SW480 (cell line): ENCODE results near the gene MPPED1.

Experiments
- DNase-seq: peaks from one replicate; pipeline ENCODE4 v3.0.0-alpha.2; 2016; ENCODE audit warnings: low spot score

The MPPED1 gene

GRCh38 chr22:43411040-43411868 is 560 bp upstream of the MPPED1 start:
- no peak for DNase-seq

DNA sequence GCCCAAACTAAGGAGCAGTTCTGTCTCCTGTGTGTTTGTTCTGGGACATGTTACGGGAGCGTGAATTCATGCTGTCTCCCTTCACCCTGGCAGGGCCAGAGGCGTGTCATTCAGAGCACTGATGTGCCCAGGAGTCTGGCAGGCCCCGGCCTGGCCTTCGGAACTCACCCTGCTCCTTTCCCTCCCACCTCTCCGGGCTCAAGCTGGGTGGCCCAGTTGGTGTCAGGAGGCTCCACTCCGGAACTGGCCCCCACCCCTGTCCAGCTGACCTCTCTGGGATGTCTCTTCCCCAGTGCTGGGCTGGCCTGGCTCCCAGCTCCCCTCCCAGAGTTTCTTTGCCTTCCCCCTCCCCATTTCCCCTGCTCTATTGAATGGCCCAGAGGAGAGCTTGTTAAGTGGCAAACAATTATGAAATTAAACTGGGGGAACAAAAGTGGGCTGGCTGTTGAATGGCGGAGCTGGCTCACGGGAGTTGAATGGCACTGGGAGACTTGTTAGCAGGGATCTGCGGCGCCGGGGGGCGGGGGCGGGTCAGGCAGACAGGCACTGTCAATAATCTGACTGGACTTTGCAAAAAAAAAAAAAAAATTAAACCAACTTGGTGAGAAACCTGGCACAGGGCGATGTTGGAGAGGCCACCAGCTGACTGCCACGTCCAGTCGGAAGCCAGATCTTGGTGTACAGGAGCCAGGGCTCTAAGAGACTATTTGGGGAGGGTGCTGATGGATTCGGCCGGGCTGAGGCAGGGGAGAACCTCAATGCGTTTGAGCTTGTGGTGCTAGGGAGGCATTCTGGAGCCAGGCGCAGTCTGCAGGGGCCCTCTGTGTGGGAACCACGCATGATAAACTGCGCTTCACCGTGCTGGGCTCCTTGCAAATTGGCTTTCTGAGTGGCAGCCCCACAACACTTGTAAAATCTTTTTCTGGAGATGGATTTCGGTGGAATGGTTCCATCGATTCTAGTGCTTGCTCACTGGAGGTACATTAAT is 1.3 kb downstream of the MPPED1 start:
- DNase-seq = no peak

DNA sequence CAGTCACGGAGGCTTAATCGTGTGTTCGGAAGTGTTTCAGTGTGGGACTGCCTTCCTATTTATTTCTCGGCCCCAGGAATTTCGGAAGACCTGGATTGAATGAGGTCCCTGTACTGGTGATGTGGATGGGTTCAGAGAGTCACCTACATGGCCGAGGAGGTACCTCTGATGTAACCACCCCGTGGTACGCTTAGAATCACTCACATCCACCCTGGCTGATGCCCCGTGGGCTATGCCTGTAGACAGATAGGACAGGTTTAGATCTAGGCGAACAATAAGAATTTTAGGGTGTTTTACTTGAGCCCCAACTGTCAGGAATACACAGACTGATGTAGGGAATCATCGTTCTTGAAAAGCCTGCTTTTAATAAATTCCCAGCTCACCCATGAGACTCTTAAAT is 2.0 kb downstream of the MPPED1 start:
- no peak for DNase-seq

DNA sequence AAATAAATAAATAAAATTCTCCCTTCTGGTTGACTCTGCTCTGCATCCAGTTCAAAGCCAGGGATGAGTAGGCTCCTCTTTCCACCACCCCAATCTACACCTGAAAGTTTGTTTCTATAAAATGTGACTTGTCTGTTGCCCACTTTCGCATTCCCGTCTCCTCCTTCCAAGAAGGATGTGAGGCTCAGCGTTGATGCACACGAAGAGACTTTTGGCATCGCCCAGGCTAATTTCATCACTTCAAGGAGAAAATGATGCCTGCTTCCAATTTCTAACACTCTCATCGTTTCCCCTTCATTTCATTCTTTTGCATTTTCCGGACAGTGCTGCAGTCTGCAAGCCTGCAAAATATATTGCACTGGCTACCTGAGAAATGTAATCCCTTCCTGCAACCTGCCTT is 3.9 kb downstream of the MPPED1 start:
- no peak for DNase-seq

DNA sequence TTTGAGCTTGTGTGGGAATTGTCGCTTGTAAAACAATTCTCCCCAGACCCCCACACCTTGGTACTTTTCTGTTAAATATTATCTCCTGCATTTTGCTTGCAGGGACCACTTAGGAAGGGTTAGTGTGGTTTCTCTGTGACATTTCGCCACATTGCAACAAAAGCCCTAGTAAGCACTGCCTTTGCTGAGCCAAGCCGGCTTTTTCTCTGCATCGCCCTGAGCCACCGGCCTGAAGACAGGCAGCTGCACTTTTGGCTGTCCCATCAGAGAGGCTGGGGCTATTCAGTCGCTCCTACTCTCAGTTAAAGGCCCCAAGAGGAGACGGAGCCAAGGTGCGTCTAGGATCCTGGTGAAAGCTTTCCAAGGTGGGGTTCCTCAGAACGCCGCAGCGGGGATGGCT is 5.7 kb downstream of the MPPED1 start:
- DNase-seq = no peak

DNA sequence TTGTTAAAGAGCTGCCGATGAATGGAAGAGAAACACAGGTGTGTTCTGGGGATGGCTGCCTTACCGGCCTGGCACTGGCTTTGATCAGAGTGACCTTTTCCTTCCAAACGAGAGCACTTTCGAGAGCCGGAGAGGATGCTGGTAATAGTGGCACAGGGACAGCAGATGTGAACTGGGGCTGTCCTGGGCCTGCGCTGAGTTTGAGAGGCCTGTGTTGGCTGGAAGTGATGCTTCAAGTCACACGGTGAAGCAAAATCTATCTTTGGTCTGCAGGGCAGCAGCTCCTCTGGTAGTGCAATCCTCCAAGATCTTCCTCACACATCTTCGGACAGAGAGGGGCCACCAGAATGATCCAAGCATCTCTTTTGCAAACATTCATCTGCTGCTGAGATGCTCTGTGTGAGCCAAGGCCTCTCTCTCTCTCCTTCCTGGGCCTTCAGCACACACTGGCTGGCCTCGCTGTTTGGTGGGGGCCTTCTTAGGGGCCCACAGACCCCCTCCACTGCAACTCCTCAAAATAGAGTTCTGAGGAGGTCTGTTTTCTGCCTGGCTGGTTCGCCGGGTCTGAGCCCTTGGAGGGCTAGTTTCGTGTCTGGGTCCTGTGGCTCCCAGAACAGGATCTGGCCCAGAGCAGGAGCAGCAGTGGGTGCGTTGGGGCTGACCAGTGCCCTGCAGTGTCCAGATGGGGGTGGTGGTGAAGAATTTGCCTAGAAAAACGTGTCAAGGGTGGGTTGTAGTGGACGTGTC is 6.4 kb downstream of the MPPED1 start:
- DNase-seq = no peak

- no peak for DNase-seq
Observed at GRCh38 chr22:43419371-43420080, 7.7 kb downstream of the MPPED1 start.

GRCh38 chr22:43421046-43421665 is 9.3 kb downstream of the MPPED1 start:
- DNase-seq = no peak

GRCh38 chr22:43421914-43422615 is 10.3 kb downstream of the MPPED1 start:
- DNase-seq = no peak

DNA sequence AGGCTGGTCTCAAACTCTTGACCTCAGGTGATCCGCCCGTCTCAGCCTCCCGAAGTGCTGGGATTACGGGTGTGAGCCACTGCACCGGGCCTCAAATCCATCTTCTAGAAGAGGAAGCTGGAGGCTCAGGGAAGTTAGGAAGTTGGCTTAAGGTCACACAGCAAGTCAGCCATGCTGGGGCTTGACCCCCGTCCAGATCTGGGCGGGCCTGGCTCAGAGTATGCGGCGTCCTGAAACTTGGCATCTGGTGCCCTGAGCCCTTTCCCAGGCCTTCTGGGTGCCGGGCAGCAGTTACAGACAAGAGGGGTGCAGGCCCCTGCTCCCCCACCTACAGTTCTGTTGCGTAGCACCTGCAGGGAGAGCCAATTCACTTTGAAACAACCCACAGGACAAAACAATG is 11.2 kb downstream of the MPPED1 start:
- DNase-seq = no peak

- no peak for DNase-seq
Observed at GRCh38 chr22:43424201-43424600, 12.4 kb downstream of the MPPED1 start.

- no peak for DNase-seq
Observed at GRCh38 chr22:43424666-43425630, 13.1 kb downstream of the MPPED1 start.

DNA sequence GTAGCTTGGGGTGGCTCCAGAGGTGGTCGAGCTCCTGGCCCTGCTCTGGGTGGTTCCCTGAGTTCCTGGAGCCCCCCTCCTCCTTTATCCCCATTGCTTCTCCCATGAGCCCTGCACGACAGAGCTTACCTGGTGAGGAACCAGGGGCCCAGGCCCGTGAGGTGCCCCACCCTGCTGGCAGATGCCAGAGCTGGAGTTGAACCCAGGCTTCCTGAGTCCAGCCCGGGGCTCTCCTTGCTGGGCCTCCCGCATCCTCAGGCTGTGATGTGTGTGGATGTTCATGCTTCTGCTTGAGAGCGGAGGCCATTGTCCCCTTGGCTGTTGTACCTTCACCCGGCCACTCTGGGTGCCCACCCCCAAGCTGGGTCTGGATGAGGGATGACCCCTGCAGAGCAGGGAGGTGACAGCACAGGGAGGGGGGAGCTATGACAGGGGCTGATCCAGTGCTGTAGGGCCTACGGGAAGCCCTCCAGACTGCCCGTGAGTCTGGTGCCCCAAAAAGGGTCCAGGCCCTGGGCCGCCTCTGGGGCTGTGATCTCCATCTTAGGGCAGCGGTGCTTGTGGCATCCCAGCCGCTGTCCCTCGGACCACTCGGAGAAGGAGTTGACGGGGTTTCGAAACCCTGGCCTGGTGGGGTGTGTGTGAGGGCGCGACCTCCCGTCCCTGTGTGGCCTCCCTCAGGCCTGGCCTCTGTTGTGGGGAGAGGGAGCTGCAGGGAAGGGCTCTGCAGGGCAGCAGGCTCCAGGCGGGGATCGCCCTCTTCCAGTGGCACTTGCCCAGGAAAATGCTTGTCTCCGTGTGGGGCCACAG is 14.4 kb downstream of the MPPED1 start:
- DNase-seq = no peak

- DNase-seq = no peak
Observed at GRCh38 chr22:43426816-43427215, 15.0 kb downstream of the MPPED1 start.

- no peak for DNase-seq
Observed at GRCh38 chr22:43427296-43428004, 15.6 kb downstream of the MPPED1 start.

DNA sequence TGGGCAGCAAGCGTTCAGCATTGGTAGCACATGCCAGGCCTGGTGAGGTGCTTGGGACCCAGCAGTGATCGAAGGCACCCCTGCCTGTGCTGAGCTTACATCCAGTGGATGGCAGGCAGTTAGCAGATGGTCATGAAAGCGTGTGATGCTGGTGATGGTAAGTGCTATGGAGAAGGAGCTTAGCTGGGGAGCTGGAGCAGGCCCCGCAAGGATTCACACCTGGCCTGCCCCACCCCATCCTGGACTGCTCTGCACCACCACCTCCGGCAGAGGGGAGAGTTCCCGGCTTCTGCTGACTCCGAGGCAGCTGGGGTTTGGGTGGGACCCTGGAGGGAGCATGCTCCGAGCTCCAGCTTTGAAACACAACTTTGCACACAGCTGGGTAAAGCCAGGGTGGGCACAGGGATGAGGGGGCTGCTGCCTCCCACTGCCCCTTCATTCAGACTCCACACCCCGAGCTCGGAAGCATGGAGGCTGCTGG is 16.2 kb downstream of the MPPED1 start:
- no peak for DNase-seq

DNA sequence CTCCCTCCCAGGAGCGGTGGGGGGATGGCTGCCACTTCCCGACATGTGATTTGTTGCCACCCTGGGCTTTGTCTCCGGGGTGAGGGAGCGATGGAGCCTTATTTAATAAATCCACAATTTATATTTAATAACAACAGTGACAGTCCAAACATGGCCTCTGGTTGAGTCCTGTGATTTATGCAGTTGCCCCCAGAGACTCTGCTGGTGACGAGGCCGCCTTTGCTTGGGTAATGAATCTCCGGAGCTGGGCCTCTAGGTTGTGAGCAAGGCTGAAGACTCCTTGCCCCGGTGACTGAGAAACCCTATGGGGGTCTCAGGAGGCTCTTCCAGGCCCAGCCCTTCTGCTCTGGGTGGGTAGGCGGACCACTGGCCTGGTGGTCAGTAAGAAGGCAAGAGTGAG is 16.7 kb downstream of the MPPED1 start:
- DNase-seq = no peak

GRCh38 chr22:43429426-43429825 is 17.6 kb downstream of the MPPED1 start:
- DNase-seq = no peak
